Peyer's patch (tissue), 4 donors: Measurements from ENCODE around the gene PALB2. TPM values are rescaled to one million over a fixed set of nuclear protein-coding genes. Genes with fewer than 3 reads are reported as not detected.
"Not testable (repeated sequence)": the region's sequence is repeated elsewhere in the genome, so short reads cannot be mapped to it uniquely, and the experiment has no call there.

ENCODE experiments used
- DNase-seq, 3 donors: peaks; one replicate each; pipeline ENCODE4 v3.0.0-alpha.2; 2017 to 2019
- H3K27ac ChIP-seq, 4 donors: fragments of 200-600 bp; sonication (generic); one replicate each; pipeline ENCODE4 v1.5.1; 2016 to 2019
- H3K27me3 ChIP-seq, 2 donors: fragments of 200-600 bp; sonication (generic); one replicate each; pipeline ENCODE4 v1.5.1; 2019
- H3K36me3 ChIP-seq, 3 donors: fragments of 200-600 bp; sonication (generic); one replicate each; pipeline ENCODE4 v1.5.1; 2016 to 2019
- H3K4me1 ChIP-seq, 4 donors: fragments of 200-600 bp; sonication (generic); one replicate each; pipeline ENCODE4 v1.5.1; 2016 to 2019
- H3K4me3 ChIP-seq, 4 donors: fragments of 200-600 bp; sonication (generic); 1 replicate in 3 of 4; 2 replicates in 1 of 4; pipeline ENCODE4 v1.5.1; 2016 to 2019; ENCODE audit warnings: mild to moderate bottlenecking in 1 of 4
- H3K9me3 ChIP-seq, 4 donors: fragments of 200-600 bp; sonication (generic); one replicate each; pipeline ENCODE4 v1.5.1; 2016 to 2019; ENCODE audit warnings: mild to moderate bottlenecking in 1 of 4
- CTCF ChIP-seq, 6 experiments: fragments of 450-650 bp in 4 of 6; fragments of 200-600 bp in 2 of 6; sonication (generic) in 1 of 6; IDR thresholded peaks; one replicate each; pipeline ENCODE4 v1.5.1; 2017 to 2019; ENCODE audit warnings: antibody characterized with exemption in 6 of 6, mild to moderate bottlenecking in 3 of 6, moderate library complexity in 1 of 6
- POLR2A ChIP-seq, 2 donors: fragments of 450-650 bp; IDR thresholded peaks; one replicate each; pipeline ENCODE4 v1.5.1; 2017; ENCODE audit warnings: antibody characterized with exemption in 2 of 2, mild to moderate bottlenecking in 2 of 2, moderate library complexity in 2 of 2
- total RNA-seq, 4 donors: library from RNA; depleted of rRNA; stranded (reverse); fragments of >200 nt; gene quantifications; one replicate each; pipeline ENCODE4 v1.1.0, GENCODE V29; 2016

Gene PALB2
- total RNA-seq, 4 donors from 2014 or later = 15.6 to 27.8 (median 19.3) TPM

- peaks cover 0 to 93% (median 0%) of the 10 kb centered on the region in 3 donors for H3K36me3 ChIP-seq
- H3K27ac ChIP-seq = no peak overlapping the region
- no peaks in the 10 kb centered on the region for H3K27me3 ChIP-seq
- no peak overlapping the region for H3K4me3 ChIP-seq
- no peaks in the 10 kb centered on the region for H3K9me3 ChIP-seq
- no peaks in the 10 kb centered on the region for H3K4me1 ChIP-seq
- TF ChIP-seq POLR2A (IDR thresholded peaks at IDR 0.05) (no peak), CTCF (IDR thresholded peaks at IDR 0.05) (no peak)
- DNase-seq = no peak
Observed at GRCh38 chr16:23584186-23585076, 56.7 kb downstream of the PALB2 start.

- H3K27me3 ChIP-seq, H3K4me1 ChIP-seq, H3K4me3 ChIP-seq, H3K27ac ChIP-seq, DNase-seq, H3K9me3 ChIP-seq: not testable (repeated sequence)
- peaks cover 0 to 92% (median 0%) of the 10 kb centered on the region in 3 donors for H3K36me3 ChIP-seq
Observed at GRCh38 chr16:23583271-23583670, 57.8 kb downstream of the PALB2 start.

GRCh38 chr16:23581764-23582163, 59.3 kb downstream of the PALB2 start:
- no peak for DNase-seq
- peaks cover 0 to 5% (median 0%) of the 10 kb centered on the region in 4 donors for H3K4me1 ChIP-seq
- no peak overlapping the region for H3K4me3 ChIP-seq
- no peak overlapping the region for H3K27ac ChIP-seq
- H3K36me3 ChIP-seq = peaks cover 0 to 81% (median 0%) of the 10 kb centered on the region in 3 donors
- no peaks in the 10 kb centered on the region for H3K27me3 ChIP-seq
- TF ChIP-seq CTCF (IDR thresholded peaks at IDR 0.05) = no peak
- no peak for TF ChIP-seq POLR2A (IDR thresholded peaks at IDR 0.05)
- no peaks in the 10 kb centered on the region for H3K9me3 ChIP-seq

- peaks cover 0 to 5% (median 0%) of the 10 kb centered on the region in 4 donors for H3K4me1 ChIP-seq
- no peak overlapping the region for H3K4me3 ChIP-seq
- H3K27me3 ChIP-seq = no peaks in the 10 kb centered on the region
- peaks cover 0 to 75% (median 0%) of the 10 kb centered on the region in 3 donors for H3K36me3 ChIP-seq
- TF ChIP-seq CTCF (IDR thresholded peaks at IDR 0.05) (no peak), POLR2A (IDR thresholded peaks at IDR 0.05) (no peak)
- no peak overlapping the region for H3K27ac ChIP-seq
- no peaks in the 10 kb centered on the region for H3K9me3 ChIP-seq
- DNase-seq = no peak
Observed at GRCh38 chr16:23580391-23580790, 60.7 kb downstream of the PALB2 start.

- no peak for DNase-seq
- peaks cover 0 to 74% (median 0%) of the 10 kb centered on the region in 3 donors for H3K36me3 ChIP-seq
- no peaks in the 10 kb centered on the region for H3K27me3 ChIP-seq
- H3K4me3 ChIP-seq = no peak overlapping the region
- TF ChIP-seq POLR2A (IDR thresholded peaks at IDR 0.05) = no peak
- no peak overlapping the region for H3K27ac ChIP-seq
- peaks cover 0 to 5% (median 0%) of the 10 kb centered on the region in 4 donors for H3K4me1 ChIP-seq
- no peaks in the 10 kb centered on the region for H3K9me3 ChIP-seq
Observed at GRCh38 chr16:23579371-23579770, 61.7 kb downstream of the PALB2 start.

GRCh38 chr16:23578101-23578830, 62.8 kb downstream of the PALB2 start:
- H3K4me1 ChIP-seq = peaks cover 0 to 5% (median 0%) of the 10 kb centered on the region in 4 donors
- H3K4me3 ChIP-seq = no peak overlapping the region
- TF ChIP-seq CTCF (IDR thresholded peaks at IDR 0.05) (no peak), POLR2A (IDR thresholded peaks at IDR 0.05) (no peak)
- H3K27ac ChIP-seq = no peak overlapping the region
- H3K9me3 ChIP-seq = no peaks in the 10 kb centered on the region
- H3K27me3 ChIP-seq = no peaks in the 10 kb centered on the region
- DNase-seq = no peak
- peaks cover 0 to 73% (median 0%) of the 10 kb centered on the region in 3 donors for H3K36me3 ChIP-seq
